ENCODE data around the gene SBF2. TPM values are rescaled to one million over a fixed set of nuclear protein-coding genes. Genes with fewer than 3 reads are reported as not detected.

SBF2 gene
- total and polyA plus RNA-seq, 2 donors (not counting 3 experiments of a cell fraction or from before 2014, with no cell fraction given), result 15.4 to 42.4 TPM

GRCh38 chr11:9825895-9826294 lies 468.1 kb downstream of the SBF2 start:
- POLR2A ChIA-PET, result no interaction called here
- intact Hi-C loops (cut with micrococcal nuclease), result loop anchor here (5.0 kb wide), 1 partner anchor 49 kb away; no protein-coding TSS in a partner anchor

More at GRCh38 chr11:9825895-9826294, 468.1 kb downstream of the SBF2 start:
- H3K4me3 ChIP-seq (replicated peaks in 1 of 3; ENCODE audit: insufficient read depth in 1 of 3, low read depth in 1 of 3, low read length in 3 of 3), result no peak overlapping the region
- H3K27ac ChIP-seq (ENCODE audit: insufficient read depth, low read depth, low read length), result no peak overlapping the region
- no peak overlapping the region for H2AFZ ChIP-seq (ENCODE audit: low read depth, low read length)
- no peak overlapping the region for H3K4me2 ChIP-seq (ENCODE audit: insufficient read depth, low read length)
- TF ChIP-seq FOS (IDR thresholded peaks at IDR 0.05; ENCODE audit: borderline replicate concordance, insufficient read depth, low read length) (no peak), MYC (IDR thresholded peaks at IDR 0.05; ENCODE audit: low read depth, low read length) (no peak), POLR2A (IDR thresholded peaks at IDR 0.05; ENCODE audit: low read depth, low read length) (no peak), EZH2 (IDR thresholded peaks at IDR 0.05; ENCODE audit: borderline replicate concordance, low read depth, low read length, severe bottlenecking) (no peak), JUN (IDR thresholded peaks at IDR 0.05; ENCODE audit: borderline replicate concordance, insufficient read depth, insufficient read length, low read depth) (no peak), MAX (IDR thresholded peaks at IDR 0.05; ENCODE audit: insufficient read depth, insufficient read length) (no peak), POLR2AphosphoS5 (IDR thresholded peaks at IDR 0.05; ENCODE audit: insufficient read depth, low read depth, low read length) (no peak), CTCF (IDR thresholded peaks at IDR 0.05; ENCODE audit: extremely low read depth in 1 of 2, insufficient read depth in 1 of 2, low read depth in 1 of 2, low read length in 2 of 2) (no peak), GATA2 (IDR thresholded peaks at IDR 0.05; ENCODE audit: insufficient read depth, insufficient read length, low read depth, low read length) (no peak)
- DNase-seq (ENCODE audit: low read depth, low spot score) (no peak), FAIRE-seq (no peak)
- no peaks in the 10 kb centered on the region for H4K20me1 ChIP-seq (replicated peaks; ENCODE audit: control insufficient read depth, extremely low read depth, insufficient read depth, low read length)
- no peaks in the 10 kb centered on the region for H3K9me1 ChIP-seq (replicated peaks; ENCODE audit: control insufficient read depth, extremely low read depth, insufficient read depth, low read length)
- no peak overlapping the region for H3K9ac ChIP-seq (replicated peaks; ENCODE audit: extremely low read depth, insufficient read depth, low read length)
- no peaks in the 10 kb centered on the region for H3K79me2 ChIP-seq (ENCODE audit: control insufficient read depth, insufficient read depth, low read length)
- no TSS peak for BruUV-seq (replicated peaks)
- dilution Hi-C loops (cut with MboI; ENCODE audit: extremely low pct_ligation_motif_present, low sequenced_read_pairs), result no loop called here
- H3K36me3 ChIP-seq (ENCODE audit: control insufficient read depth in 2 of 2, extremely low read depth in 1 of 2, insufficient read depth in 2 of 2, low read length in 2 of 2), result no peaks in the 10 kb centered on the region
- H3K9me3 ChIP-seq (replicated peaks; ENCODE audit: control insufficient read depth, insufficient read depth, low read length), result no peaks in the 10 kb centered on the region
- H3K4me1 ChIP-seq (ENCODE audit: control insufficient read depth, extremely low read depth, insufficient read depth, low read length), result peaks cover 30% of the 10 kb centered on the region
- CTCF ChIA-PET, result interaction anchor here (0.8 to 1.4 kb wide), 7 partner anchors 9 to 482 kb away, joined by 3 read pairs; no protein-coding TSS in a partner anchor
- no peaks in the 10 kb centered on the region for H3K27me3 ChIP-seq (ENCODE audit: control insufficient read depth in 2 of 2, insufficient read depth in 2 of 2, low read length in 2 of 2)
